HPDE6-E6E7 (cell line): ENCODE measurements around the gene TSPAN9.
A peak's percentile ranks its signal among the peaks of the same experiment; 100 is the strongest.

Experiments used
- DNase-seq: peaks from one replicate; pipeline ENCODE4 v3.0.0; 2011; ENCODE audit warnings: missing footprints; ENCODE audit errors: extremely low spot score

Gene TSPAN9

GRCh38 chr12:3295646-3296408 is 218.6 kb downstream of the TSPAN9 start:
- no peak for DNase-seq

DNA sequence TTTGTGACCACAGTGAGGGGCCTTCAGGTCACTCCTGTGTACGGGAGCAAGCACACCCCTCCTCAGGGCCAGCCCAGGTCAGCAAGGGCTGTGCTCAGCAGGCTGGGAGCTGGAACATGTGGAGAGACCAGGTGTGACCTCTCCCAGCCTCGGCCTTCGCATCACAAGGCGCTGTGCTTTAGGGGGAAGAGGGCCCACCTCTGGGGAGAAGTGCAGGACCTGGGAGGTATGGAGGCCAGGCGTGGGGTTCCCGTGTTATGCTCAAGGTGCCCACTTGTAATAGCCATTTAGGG is 219.2 kb downstream of the TSPAN9 start:
- no peak for DNase-seq

DNA sequence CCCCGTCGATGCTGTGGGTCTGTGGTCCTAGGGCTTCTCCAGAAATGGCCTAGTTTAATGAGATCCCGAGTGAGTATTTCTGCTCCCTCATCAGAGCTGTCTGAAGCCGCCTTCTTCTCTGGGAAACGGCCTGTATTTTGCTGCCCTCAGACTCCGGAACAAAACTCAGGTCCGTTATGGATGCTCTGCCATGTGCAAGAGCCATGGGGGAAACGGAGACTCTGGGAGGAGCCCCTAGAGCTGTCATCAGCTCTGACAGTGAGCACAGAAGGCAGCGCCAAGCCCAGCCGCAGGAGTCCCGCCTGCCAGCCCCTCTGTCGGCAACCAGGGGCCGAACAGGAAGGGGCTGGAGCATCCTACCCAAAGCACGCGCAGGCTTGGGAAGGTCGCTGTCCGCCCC is 221.4 kb downstream of the TSPAN9 start:
- DNase-seq: no peak

- peak; percentile 93 for DNase-seq
Observed at GRCh38 chr12:3299929-3300832, 223.0 kb downstream of the TSPAN9 start.

- no peak for DNase-seq
Observed at GRCh38 chr12:3300833-3301401, 223.7 kb downstream of the TSPAN9 start.

GRCh38 chr12:3302401-3303041 is 225.3 kb downstream of the TSPAN9 start:
- no peak for DNase-seq

DNA sequence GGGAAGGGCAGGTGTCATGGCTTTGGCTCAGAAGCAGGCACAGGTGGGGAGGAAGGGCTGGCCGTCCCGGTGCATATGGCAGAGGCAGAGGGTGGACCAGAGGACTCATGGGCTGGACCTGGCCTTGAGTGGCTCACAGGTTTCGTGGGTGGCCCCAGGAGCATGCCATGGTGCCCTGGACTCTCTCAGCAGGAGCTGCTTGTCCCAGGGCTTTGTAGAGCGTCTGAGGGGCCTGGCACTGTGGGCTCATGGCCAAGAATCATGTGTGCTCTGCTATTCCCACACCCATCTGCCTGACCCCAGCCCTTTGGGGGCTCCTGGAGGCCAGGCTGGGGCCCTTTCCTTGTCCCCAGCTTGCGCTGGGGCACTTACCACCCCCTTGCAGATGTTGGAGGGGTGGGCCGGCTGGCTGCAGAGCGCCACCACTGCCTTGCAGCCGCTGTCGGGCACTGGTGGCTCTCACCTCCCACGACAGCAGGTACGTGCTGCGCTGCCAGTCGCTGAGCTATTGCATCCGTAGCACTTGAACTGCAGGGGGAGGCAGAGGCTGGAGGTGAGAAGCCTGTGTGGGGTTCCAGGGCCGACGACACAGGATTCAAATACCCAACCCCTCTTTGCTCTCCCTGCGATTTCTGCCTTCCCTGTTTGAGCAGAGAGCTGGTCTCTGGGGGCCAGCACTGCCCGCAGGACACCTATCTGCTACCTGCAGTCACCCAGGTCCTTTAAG is 226.4 kb downstream of the TSPAN9 start:
- no peak for DNase-seq

GRCh38 chr12:3304436-3305165 is 227.4 kb downstream of the TSPAN9 start:
- peak; percentile 81 for DNase-seq

GRCh38 chr12:3305464-3305863 is 228.3 kb downstream of the TSPAN9 start:
- no peak for DNase-seq

- DNase-seq: no peak
Observed at GRCh38 chr12:3305904-3306619, 228.9 kb downstream of the TSPAN9 start.

GRCh38 chr12:3307389-3307788 is 230.2 kb downstream of the TSPAN9 start:
- DNase-seq: no peak

DNA sequence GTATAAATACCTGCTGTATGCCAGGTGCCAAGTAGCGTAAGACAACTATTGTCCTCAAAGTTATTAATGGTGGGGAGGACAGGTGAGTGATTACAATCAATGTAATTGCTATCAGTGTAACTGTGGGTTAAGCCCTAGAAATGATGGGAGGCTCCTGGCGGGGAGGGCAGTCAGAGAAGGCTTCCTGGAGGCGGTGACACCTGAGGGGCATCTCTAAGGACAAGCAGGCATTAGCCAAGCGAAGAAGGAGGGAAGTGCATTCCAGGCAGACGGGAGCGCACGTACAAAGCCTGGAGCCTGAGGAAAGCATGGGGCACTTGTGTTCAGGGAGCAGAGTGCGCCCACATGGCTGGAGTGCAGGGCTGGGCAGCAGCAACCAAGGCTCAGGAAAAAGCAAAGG is 230.9 kb downstream of the TSPAN9 start:
- DNase-seq: no peak

DNA sequence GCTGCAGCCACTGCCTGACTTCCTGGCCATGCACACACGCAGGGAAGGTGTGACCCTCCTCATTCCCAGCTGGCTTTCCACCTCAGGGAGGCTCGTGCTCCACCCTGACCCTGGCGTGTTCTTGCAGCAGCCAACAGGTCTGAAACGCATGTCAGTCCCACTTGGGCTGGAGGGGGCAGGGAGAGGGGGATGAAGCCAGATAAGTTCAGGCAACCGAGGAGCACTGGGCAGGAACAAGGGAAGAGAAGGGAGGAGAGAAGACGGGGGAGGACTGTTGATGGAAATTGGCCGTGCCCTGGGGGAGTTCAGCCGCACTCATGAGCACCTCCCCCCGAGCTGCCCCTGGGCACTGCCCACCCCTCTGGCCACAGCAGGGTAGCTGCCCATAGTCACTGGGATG is 231.4 kb downstream of the TSPAN9 start:
- no peak for DNase-seq

DNA sequence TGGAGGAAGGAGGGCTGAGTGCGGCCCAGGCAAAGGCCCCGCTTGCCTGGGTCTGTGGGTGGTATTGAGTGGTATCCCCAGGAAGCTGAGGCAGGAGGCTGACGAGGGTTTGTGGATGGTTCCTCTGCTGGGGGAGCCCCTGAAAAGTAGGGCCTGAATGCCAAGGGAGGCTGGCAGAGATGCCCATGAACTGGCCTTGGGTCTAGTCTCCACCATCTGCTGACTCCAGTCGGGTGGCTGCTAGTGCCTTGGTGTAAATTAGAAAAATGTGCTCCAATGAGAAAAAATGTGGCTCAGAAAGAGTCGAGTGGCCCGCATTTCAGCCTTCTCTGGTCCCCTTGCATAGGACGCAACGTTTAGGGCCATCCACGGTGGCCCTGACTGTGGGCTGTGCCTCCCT is 232.6 kb downstream of the TSPAN9 start:
- DNase-seq: no peak

GRCh38 chr12:3310271-3311026 is 233.3 kb downstream of the TSPAN9 start:
- no peak for DNase-seq

- peak; percentile 93 for DNase-seq
Observed at GRCh38 chr12:3311027-3311402, 233.8 kb downstream of the TSPAN9 start.

DNA sequence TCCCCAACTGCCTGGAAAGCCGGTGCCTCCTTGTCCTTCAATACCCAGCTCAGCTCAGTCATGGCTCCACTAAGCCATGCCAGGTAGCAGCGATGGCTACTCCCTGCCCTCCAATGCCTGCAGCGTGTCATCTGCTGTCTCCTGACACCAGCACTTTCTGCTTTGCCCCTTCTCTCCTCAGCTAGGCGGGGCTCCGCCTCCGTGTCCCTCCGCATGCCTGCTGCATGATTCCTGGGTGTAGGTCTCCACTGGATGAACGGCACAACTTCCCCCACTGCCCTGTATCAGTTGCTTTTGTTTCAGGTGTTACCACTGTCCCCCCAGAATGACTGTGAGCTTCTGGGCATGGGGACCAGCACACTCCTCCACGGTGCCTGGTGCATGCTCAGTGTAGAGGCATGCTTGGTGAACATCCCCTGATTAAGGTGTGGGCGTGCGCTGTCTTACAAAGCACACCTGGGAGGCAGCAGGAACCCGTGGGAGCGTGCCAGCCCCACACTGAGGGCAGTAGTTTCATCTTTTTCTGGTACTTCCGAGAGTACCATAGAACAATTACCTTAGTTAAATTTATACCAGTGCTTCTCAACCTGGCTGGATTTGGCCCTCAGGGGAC is 234.4 kb downstream of the TSPAN9 start:
- no peak for DNase-seq

DNA sequence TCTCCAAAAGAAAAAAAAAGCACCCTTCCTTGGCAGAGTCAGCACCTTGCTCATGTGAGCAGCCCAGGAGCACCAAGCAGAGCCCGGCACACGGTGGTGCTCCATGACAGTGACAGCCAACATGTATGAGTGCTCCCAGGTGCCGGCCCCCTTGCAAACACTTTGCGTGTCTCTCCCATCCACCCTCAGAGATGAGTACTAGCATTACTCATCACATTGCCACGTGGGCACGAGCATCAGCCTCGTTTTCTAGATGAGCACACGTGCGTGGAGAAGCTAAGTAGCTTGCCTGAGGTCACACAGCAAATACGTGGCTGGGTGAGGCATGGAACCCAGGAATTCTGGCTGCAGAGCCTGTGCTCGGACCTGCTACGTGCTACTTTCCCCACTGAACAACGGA is 235.9 kb downstream of the TSPAN9 start:
- peak; percentile 29 for DNase-seq
